ENCODE measurements around the gene SLC18B1.
"Not testable (repeated sequence)": the region's sequence is repeated elsewhere in the genome, so short reads cannot be mapped to it uniquely, and the experiment has no call there.

Gene SLC18B1

DNA sequence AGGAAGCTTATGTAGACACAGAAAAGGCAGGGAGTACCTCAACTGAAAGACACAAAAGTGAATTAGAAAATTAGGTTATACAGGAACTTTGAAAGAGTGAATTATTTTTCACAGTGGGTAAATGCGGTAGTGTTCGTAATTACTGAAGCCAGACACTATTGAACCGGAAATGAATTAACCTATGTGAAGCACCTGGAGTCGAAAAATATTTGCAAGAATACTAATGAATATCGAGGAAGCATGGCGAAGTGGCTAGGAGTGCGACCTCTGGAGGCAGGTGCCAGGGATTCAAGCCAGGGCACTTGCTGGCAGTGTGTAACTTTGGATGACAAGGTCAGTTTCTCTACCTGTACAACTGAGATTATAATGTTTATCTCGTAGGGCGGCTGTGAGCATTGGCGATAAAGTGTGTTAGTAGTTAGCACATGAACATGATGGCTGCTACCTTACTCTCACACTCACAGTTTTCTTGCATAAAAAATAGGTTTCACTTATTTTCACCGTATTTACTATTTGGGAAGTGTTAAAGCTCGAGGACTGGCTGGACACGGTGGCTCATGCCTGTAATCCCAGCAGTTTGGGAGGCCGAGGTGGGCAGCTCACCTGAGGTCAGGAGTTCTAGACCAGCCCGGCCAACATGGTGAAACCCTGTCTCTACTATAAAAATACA is 567 bp upstream of the SLC18B1 start:
- peak; percentile 79 for DNase-seq (ENCODE audit: low spot score)

DNA sequence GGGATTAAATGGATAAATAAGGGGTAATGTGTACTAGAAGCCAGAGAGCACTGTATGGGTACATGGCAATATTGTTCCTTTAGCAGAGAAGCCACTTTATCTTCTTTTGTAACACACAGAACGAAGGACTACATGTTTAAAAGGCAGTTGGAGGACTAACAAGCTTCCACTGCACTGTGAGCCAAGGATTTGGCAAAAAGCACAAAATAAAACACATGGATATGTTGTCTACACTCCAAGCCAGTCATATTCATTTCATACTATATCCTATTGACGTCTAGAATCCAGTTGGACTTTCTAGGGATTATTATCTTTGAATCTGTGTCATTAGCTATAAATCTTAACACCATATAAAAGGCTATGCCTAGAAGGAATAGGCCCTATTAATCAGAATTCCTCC is 3.0 kb downstream of the SLC18B1 start:
- DNase-seq (ENCODE audit: low spot score): no peak

DNA sequence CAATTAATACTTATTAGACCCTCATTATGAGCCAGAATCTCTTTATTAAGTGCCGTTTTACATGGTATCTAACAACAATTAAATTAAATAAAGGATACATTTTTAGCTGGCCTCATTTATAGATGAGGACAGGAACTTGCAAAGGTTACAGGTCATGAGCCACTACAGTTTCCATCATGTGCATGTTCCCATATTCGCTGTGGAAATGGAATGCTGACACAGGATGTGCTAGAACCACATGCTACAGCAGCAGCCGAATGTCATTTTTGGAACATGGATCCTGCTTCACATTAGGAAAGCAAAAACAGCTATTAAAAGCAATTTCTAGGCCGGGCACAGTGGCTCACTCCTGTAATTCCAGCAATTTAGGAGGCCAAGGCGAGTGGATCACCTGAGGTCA is 5.9 kb downstream of the SLC18B1 start:
- DNase-seq (ENCODE audit: low spot score): no peak

DNA sequence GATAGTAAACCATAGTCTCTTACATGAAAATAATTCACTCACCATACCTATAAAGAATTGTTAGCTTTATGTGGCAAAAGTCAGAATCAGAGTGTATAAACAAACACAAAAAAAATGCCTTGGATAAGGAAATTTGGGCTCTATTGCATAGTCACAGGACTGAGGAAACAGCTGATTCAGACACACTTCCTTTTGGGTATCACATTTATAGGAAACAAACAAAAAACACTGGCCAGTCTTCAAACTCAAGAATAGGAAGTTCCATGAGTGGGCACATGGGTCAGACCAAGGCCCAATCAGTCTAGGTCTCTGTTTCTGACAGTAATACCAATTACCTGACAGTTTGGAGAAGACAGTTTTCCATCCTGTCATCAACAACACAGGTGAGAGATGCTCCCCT is 8.0 kb downstream of the SLC18B1 start:
- DNase-seq (ENCODE audit: low spot score): no peak

DNA sequence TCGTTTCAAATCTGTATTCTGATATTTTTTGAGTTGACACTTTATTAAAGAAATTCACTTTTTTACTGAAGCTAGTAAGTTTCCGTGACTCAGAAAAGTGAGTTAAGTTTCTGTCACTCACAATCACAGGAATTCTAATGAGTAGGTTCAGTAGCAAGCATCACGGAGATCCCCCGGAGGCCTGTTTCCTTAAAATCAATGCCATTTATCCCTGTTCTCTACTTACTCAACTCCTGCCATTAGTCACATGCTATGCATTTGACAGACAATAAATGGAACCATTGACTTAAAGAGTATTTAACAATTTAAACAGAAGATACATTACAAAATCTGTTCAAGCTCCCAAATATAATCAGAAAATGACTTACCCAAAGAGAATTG is 9.1 kb downstream of the SLC18B1 start:
- DNase-seq (ENCODE audit: low spot score): no peak

DNA sequence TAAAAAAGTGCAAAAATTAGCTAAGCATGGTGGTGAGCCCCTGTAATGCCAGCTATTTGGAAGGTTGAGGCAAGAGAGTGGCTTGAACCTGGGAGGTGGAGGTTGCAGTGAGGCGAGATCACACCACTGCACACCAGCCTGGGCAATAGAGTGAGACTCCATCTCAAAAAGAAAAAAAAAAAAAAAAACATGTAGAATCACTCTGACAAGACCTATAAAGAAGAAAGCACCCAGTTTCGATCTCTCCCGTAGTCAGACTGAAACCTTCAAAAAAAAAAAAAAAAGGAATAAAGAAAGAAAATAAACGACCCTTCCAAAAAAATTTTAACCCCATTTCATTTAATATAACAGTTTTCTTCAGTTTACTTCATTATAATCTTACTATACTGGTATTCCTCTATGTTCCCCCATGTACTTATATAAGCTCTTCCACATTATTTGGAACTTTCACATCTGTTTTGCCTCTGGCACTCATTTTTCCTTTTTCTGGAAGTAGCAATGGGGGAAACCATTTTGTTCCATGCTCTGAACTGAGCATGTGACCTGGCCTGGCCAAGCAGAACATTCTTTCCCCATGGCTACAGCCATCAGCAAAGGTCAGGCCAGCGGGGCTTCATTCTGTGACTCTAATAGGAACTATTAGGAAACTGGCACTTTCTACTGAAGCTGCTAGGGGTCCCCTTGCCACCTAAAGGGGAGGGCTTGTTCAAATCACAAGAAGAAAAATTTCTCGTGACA is 9.6 kb downstream of the SLC18B1 start:
- DNase-seq (ENCODE audit: low spot score): no peak

DNA sequence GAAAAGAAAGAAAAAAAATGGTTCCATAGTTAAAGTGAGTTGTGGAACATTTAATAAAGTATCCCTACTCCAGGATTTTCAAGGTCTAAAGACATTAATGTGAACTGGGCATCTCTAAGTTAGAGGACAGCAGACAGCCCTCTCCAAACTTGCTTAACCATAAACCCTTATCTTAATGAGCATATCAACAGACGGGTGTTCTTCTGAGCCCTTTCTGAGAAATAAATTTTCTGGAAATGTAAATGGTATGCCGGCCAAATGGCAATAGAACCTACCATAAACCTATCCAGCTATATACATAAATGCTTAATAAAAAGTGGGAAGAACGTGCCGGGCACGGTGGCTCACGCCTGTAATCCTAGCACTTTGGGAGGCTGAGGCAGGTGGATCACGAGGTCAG is 12.5 kb downstream of the SLC18B1 start:
- DNase-seq (ENCODE audit: low spot score): no peak

DNA sequence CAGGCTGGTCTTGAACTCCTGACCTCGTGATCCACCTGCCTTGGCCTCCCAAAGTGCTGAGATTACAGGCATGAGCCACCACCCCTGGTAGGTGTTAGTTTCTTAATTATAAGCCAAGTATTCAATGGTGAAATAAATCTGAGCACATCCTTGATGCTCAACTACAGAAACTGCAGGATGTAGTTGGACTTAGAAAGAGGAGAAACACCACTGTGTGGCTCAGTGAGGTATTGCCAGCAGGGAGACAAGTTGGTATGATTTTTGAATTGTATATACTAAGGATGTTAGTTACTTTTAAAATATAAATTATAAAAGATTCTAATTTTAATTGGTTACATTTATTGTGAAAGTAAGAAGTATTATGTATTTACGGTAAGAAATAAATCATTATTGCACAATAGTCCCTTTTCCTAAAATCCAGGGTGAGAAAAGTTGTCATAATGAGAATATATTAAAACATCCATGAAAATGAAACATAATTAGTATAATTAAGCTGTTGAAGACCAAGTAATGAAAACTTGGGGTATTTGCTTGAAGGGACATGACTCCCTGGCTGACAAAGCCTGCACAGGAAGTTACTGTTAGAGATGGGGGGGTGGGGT is 17.6 kb downstream of the SLC18B1 start:
- DNase-seq (ENCODE audit: low spot score): peak; percentile 22

DNA sequence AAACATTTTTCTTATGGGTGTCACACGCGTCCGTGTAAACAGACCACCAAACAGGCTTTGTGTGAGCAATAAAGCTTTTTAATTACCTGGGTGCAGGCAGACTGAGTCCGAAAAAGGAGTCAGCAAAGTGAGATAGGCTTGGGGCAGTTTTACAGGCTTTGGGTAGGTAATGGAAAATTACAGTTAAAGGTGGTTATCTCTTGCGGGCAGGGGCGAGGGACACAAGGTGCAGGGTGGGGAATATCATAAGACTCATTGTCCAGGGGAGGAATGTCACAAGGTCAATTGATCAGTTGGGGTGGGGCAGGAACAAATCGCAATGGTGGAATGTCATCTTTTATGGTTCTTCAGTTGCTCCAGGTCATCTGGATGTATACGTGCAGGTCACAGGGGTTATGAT is 20.6 kb downstream of the SLC18B1 start:
- DNase-seq (ENCODE audit: low spot score): not testable (repeated sequence)

DNA sequence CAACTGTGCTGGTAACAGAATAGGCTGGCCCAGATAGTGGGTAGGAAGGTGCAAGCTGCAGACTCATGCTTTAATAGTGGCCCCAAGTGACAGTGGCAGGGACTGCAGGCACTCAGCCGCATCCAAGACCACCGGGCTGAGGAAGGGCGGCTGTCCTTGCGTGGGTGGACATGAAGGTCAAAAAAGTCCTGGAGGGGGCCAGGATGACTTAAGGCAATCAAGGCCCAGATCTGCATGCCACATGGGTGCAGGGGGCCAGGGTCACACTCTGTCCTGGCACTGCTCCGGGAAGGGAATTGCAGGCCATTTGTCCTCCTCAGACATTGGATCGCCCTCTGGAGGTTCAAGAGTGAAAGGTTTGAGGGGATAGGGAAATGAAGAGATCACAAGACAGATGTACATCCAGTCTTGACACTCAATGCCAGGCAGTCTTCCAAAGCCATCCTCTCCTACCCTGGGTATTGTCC is 30.4 kb downstream of the SLC18B1 start:
- peak; percentile 47 for DNase-seq (ENCODE audit: low spot score)

DNA sequence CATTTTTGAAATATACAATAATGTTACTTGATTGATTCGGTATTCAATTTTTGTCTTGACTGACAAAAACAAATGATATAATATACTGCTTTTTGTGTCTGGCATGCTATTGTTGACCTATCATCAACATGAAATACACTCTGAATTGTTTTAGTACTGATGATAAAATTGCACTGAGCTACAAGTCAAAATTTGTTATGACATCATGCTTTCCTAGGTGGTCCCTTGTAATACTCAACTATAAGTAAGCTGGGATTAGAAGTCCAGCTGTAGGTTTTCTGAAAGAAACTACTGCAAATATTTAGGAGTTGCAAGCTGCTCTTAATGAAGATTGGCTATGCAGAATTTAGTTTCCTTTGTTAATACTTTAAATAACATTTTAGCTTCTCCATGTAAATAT is 32.9 kb downstream of the SLC18B1 start:
- DNase-seq (ENCODE audit: low spot score): no peak

DNA sequence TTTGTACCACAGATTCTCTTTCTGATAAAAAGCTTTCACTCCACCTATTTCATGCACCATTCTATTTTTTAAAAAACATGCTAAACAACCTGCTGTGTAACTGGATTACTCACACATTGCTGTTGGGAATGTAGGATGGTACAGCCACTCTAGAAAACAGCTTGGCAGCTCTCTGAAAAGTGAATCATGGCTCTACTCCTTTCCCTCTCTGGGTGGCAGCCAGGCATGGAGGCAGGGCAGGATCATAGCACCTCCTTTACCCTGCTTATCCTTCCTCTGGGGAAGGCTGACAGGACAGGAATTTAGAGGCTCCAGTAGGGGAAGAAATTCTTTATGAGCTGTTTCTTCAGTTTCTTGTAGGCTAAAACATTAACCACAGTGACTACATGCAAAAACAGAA is 34.1 kb downstream of the SLC18B1 start:
- DNase-seq (ENCODE audit: low spot score): no peak

DNA sequence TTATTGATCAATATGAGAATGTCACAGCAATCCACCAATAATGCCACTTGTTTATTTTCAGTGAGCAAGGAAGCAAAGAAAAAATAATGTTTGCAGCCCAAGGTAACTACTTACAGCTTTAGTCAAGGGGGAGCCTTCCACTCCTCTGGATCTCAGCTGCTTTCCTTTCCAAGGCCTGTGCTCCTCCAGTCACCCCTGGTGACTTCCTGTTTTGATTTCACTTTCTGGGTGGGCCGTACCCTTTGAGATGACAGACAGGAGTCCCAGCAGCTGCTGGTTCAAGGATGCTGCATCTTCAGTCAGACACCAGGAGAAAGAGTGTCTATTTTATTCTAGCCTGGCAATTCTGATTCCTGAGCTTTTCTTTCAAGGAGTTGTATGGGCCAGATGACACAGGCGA is 35.2 kb downstream of the SLC18B1 start:
- DNase-seq (ENCODE audit: low spot score): peak; percentile 58

DNA sequence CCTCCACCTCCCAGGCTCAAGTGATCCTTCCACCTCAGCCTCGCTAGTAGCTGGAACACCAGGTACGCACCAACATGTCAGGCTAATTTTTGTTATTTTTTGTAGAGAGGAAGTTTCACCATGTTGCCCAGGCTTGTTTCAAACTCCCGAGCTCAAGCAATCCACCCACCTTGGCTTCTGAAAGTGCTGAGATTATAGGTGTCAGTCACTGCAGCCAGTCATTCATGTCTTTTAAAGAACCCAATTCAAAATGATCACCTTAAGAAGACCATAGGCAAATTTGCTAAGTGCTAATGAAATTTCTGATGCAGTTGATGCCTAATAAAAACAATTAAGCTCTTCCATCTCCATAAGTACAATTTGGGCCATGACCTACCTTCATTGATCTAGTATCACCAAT is 38.2 kb downstream of the SLC18B1 start:
- no peak for DNase-seq (ENCODE audit: low spot score)

DNA sequence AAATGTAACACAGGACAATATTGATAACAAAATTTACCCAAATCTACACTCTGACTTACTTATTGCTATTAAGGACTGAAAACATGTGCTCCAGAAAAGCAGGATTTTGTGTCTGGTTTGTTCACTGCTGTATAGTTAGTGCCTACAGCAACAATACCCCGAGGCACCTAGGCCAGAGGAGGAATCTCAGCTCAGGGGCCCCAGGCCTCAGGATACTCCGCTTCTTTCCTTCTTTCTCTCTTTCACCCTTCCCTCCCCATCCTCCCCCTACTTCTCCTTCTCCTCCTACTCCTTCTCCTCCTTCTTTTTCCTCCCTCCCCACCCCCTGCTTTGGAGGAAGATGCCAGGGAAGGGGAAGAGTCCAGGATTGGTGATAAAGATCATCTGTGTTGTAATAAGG is 39.7 kb downstream of the SLC18B1 start:
- DNase-seq (ENCODE audit: low spot score): no peak

DNA sequence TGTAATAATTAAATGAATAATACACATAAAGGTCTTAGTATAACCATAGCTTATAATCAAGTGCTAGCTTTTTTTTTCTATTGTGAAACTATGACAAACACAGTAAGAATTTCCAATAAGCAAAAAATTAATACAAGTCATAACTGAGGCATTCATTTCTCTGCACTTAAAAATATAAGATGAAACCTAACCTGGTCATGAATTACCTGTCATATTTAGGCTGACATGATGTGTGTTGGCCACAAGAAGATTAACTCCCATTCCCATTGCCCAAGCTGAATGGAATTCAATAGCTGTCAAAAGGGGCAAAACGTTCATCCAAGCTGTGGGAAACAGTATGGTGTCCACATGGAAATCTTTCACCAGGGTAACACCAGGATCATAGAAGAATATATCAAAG is 46.2 kb downstream of the SLC18B1 start:
- DNase-seq (ENCODE audit: low spot score): no peak

DNA sequence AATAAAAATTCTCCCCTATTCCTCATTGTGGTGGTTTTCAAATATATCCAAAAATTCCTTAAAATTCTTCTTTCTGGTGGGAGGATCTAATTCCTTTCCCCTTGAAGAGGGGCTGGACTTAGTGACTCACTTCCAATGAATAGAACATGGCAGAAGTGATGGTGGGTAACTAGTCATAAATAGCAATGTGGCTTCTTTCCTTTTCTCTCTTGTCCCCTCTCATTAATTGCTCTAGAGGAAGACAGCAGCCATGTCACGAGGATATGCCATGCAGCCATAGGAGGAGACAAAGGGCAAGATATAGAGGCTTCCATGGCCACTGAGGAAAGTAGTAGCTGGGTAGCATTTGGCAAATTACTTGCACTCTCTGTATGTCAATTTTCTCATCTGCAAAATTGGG is 46.6 kb downstream of the SLC18B1 start:
- no peak for DNase-seq (ENCODE audit: low spot score)

DNA sequence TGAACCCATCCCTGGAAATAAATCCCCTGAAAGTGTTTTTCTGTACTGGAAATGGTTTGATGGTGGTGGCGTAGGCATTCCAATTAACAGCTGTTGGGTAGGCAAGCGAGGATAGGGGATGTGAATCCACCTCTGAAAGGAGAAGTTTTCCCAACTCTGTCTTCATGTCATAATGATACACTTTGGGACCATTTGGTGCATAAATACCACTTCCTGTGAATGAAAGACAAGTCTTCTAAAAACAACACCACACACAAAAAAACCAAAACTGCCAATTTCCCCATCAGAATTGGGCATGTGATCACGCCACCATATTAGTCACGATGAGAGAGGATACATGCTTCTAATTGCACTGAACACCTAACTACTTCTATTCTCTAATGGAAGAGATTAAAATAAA is 47.1 kb downstream of the SLC18B1 start:
- peak; percentile 34 for DNase-seq (ENCODE audit: low spot score)

DNA sequence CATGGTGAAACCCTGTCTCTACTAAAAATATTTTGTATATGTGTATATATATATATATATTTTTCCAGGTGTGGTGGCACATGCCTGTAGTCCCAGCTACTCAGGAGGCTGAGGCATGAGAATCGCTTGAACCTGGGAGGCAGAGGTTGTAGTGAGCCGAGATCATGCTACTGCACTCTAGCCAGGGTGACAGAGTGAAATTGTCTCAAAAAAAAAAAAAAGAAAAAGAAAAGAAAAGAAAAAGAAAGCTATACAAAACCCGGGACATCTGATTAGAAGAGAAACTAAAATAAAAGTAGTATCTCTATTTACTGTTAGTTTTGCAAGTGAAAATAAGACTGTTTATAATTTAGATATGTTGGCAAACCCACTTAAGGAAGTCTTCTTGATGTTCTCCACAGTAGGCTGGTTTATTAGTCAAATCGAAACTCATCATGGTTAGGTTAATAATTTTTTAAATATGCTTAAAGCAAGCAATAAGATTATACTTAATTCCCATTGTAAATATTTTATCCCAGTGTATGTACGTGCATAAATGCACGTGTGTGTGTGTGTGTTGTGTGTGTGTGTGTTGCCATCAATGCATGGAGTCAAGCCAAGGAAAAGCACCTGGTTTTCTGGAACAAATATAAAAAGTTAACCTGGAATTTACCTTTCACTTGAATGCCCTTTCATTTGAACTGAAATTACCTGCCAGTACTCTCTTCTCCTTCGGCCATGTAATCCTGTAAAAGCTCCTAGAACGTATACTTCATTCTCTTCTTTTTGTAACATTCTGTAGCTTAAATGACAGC is 47.8 kb downstream of the SLC18B1 start:
- DNase-seq (ENCODE audit: low spot score): peak; percentile 30

DNA sequence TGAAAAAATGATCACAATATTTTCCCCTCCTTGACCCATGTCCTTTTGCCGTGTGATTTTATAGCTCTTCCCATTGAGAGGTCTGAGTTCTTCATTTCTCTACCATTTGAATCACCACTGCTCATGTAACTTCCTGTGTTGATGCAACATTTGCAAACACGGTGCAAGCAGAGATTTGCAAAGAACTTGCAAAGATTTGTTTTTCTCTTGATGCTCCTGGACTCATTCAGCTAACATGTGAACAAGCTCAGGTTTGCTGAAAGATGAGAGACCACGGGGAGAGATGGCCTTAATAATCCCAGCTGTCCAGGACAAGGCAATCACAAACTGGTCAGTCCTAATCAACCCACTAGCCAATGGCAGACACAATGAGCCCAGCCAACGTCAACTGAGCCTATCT is 49.3 kb downstream of the SLC18B1 start:
- DNase-seq (ENCODE audit: low spot score): peak; percentile 50

DNA sequence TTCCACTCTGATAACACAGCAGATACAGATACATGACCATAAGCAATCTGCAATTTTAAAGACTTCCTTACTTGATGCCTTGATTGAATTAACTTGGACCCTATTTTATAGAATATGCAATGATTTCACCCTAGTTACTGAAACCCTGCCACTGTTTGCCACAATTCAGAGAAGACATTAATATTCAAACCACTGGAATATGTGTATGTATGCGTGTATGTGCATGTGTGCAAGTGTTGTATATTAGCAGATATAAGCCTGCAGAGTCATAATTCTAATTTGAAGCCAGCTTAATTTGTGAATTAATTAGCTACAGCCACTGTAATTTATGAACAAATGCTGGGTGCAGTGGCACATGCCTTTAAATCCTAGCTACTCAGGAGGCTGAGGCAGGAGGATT is 50.0 kb downstream of the SLC18B1 start:
- no peak for DNase-seq (ENCODE audit: low spot score)

DNA sequence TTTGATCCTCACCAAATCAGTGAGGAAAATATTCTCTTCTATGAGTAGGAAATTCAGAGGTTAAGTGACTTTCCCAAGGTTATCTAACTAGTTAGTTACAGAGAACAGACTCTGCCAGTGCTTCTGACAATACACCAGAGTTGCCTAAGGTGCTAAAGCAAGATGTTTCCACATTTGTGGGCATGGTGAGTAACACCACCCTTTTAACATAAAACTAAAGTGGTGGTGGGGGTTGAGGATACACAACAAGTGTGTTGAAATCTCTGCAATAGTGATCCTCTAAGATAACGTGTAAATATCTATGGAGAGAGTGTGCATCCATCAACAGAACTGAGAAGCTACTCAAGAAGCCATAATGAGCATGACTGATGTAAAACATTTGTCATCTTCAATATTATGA is 52.4 kb downstream of the SLC18B1 start:
- no peak for DNase-seq (ENCODE audit: low spot score)

DNA sequence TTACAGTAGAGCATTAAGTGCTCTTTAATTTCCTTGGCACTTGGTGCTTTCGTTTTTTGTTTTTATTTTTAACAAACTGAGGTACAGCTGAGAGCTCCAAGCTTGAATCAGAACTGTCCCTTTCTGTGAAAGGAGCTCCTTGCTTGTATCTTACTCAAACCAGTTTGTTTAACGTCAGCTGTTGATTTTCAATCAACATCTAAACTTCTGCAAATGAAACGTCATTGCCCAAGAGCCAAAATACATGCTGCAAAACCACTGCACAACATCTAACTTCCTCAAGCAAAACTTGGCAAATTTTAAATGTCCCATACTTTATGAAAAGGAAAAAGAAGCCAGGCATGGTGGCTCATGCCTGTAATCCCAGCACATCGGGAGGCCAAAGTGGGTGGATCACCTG is 55.9 kb downstream of the SLC18B1 start:
- DNase-seq (ENCODE audit: low spot score): no peak
